HUES6 (cell line): Measurements from ENCODE around the gene SLC44A1.

ENCODE experiments used
- H3K27ac ChIP-seq: 2 replicates; pipeline ENCODE4 v1.7.0; 2013; ENCODE audit warnings: low read depth, mild to moderate bottlenecking, low read length, inconsistent platforms
- H3K27me3 ChIP-seq: 2 replicates; pipeline ENCODE4 v1.6.1; 2013; ENCODE audit warnings: low read length; ENCODE audit not compliant: control insufficient read depth, insufficient read depth
- H3K36me3 ChIP-seq: 2 replicates; pipeline ENCODE4 v1.6.1; 2013; ENCODE audit warnings: low read length; ENCODE audit not compliant: control insufficient read depth, insufficient read depth
- H3K4me1 ChIP-seq: 2 replicates; pipeline ENCODE4 v1.6.1; 2013; ENCODE audit warnings: low read length; ENCODE audit not compliant: control insufficient read depth, insufficient read depth
- H3K4me3 ChIP-seq: 2 replicates; pipeline ENCODE4 v1.5.1; 2013; ENCODE audit warnings: low read depth, low read length
- H3K9ac ChIP-seq: one replicate; pipeline ENCODE4 v1.6.1; 2013; ENCODE audit warnings: mild to moderate bottlenecking, low read length
- H3K9me3 ChIP-seq: 2 replicates; pipeline ENCODE4 v1.6.1; 2013; ENCODE audit warnings: low read depth, low read length; ENCODE audit not compliant: control insufficient read depth, insufficient read depth

SLC44A1 gene

GRCh38 chr9:105333811-105334210 is 89.4 kb downstream of the SLC44A1 start:
- H3K4me3 ChIP-seq = no peak overlapping the region
- no peak overlapping the region for H3K9ac ChIP-seq
- H3K36me3 ChIP-seq = peaks cover 15% of the 10 kb centered on the region
- H3K4me1 ChIP-seq = 0 out of 2 replicates have a peak, but pooled peaks cover 3% of the 10 kb centered on the region
- no peak overlapping the region for H3K27ac ChIP-seq
- no peaks in the 10 kb centered on the region for H3K27me3 ChIP-seq
- H3K9me3 ChIP-seq = no peaks in the 10 kb centered on the region

- Histone ChIP-seq H3K36me3 (peaks cover 17% of the 10 kb centered on the region), H3K9ac (no peak overlapping the region), H3K27me3 (no peaks in the 10 kb centered on the region), H3K27ac (no peak overlapping the region), H3K9me3 (no peaks in the 10 kb centered on the region), H3K4me3 (no peak overlapping the region), H3K4me1 (no peaks in the 10 kb centered on the region)
Measured at GRCh38 chr9:105338308-105338707, 93.9 kb downstream of the SLC44A1 start.

- H3K9ac ChIP-seq = no peak overlapping the region
- H3K4me1 ChIP-seq = no peaks in the 10 kb centered on the region
- no peak overlapping the region for H3K27ac ChIP-seq
- no peaks in the 10 kb centered on the region for H3K27me3 ChIP-seq
- H3K36me3 ChIP-seq = peaks cover 17% of the 10 kb centered on the region
- no peaks in the 10 kb centered on the region for H3K9me3 ChIP-seq
- no peak overlapping the region for H3K4me3 ChIP-seq
Measured at GRCh38 chr9:105339849-105340248, 95.4 kb downstream of the SLC44A1 start.

GRCh38 chr9:105341434-105342146 is 97.1 kb downstream of the SLC44A1 start:
- H3K27ac ChIP-seq = no peak overlapping the region
- H3K4me1 ChIP-seq = no peaks in the 10 kb centered on the region
- peaks cover 9% of the 10 kb centered on the region for H3K36me3 ChIP-seq
- H3K4me3 ChIP-seq = no peak overlapping the region
- no peaks in the 10 kb centered on the region for H3K27me3 ChIP-seq
- H3K9me3 ChIP-seq = no peaks in the 10 kb centered on the region
- no peak overlapping the region for H3K9ac ChIP-seq

- Histone ChIP-seq H3K4me3 (no peak overlapping the region), H3K27me3 (no peaks in the 10 kb centered on the region), H3K36me3 (peaks cover 3% of the 10 kb centered on the region; the same call in 1 of the 2 replicates), H3K4me1 (no peaks in the 10 kb centered on the region), H3K9me3 (no peaks in the 10 kb centered on the region), H3K27ac (no peak overlapping the region), H3K9ac (no peak overlapping the region)
Measured at GRCh38 chr9:105342147-105342505, 97.7 kb downstream of the SLC44A1 start.

- Histone ChIP-seq H3K9me3 (no peaks in the 10 kb centered on the region), H3K36me3 (no peaks in the 10 kb centered on the region), H3K9ac (no peak overlapping the region), H3K27ac (no peak overlapping the region), H3K4me1 (no peaks in the 10 kb centered on the region), H3K4me3 (no peak overlapping the region), H3K27me3 (no peaks in the 10 kb centered on the region)
Measured at GRCh38 chr9:105344283-105344682, 99.8 kb downstream of the SLC44A1 start.

GRCh38 chr9:105345626-105346025 is 101.2 kb downstream of the SLC44A1 start:
- no peaks in the 10 kb centered on the region; the same call in 1 of the 2 replicates for H3K36me3 ChIP-seq
- no peaks in the 10 kb centered on the region for H3K27me3 ChIP-seq
- no peaks in the 10 kb centered on the region for H3K9me3 ChIP-seq
- H3K27ac ChIP-seq = no peak overlapping the region
- H3K9ac ChIP-seq = no peak overlapping the region
- H3K4me3 ChIP-seq = no peak overlapping the region
- no peaks in the 10 kb centered on the region for H3K4me1 ChIP-seq

- Histone ChIP-seq H3K9ac (no peak overlapping the region), H3K4me3 (no peak overlapping the region), H3K36me3 (no peaks in the 10 kb centered on the region; the same call in 1 of the 2 replicates), H3K4me1 (no peaks in the 10 kb centered on the region), H3K27ac (no peak overlapping the region), H3K27me3 (no peaks in the 10 kb centered on the region), H3K9me3 (no peaks in the 10 kb centered on the region)
Measured at GRCh38 chr9:105346273-105346672, 101.8 kb downstream of the SLC44A1 start.

GRCh38 chr9:105354448-105354847 is 110.0 kb downstream of the SLC44A1 start:
- Histone ChIP-seq H3K27me3 (no peaks in the 10 kb centered on the region), H3K4me1 (no peaks in the 10 kb centered on the region; the same call in 1 of the 2 replicates), H3K9me3 (no peaks in the 10 kb centered on the region), H3K9ac (no peak overlapping the region), H3K4me3 (no peak overlapping the region), H3K36me3 (peaks cover 3% of the 10 kb centered on the region; the same call in 1 of the 2 replicates), H3K27ac (no peak overlapping the region)

GRCh38 chr9:105355781-105356180 is 111.3 kb downstream of the SLC44A1 start:
- Histone ChIP-seq H3K27me3 (no peaks in the 10 kb centered on the region), H3K27ac (no peak overlapping the region), H3K4me1 (no peaks in the 10 kb centered on the region; the same call in 1 of the 2 replicates), H3K4me3 (no peak overlapping the region), H3K9ac (no peak overlapping the region), H3K36me3 (peaks cover 13% of the 10 kb centered on the region; the same call in 1 of the 2 replicates), H3K9me3 (no peaks in the 10 kb centered on the region)

GRCh38 chr9:105357937-105358336 is 113.5 kb downstream of the SLC44A1 start:
- Histone ChIP-seq H3K36me3 (peaks cover 32% of the 10 kb centered on the region), H3K27ac (no peak overlapping the region), H3K4me1 (no peaks in the 10 kb centered on the region; the same call in 1 of the 2 replicates), H3K4me3 (no peak overlapping the region), H3K27me3 (no peaks in the 10 kb centered on the region), H3K9ac (no peak overlapping the region), H3K9me3 (no peaks in the 10 kb centered on the region)
